Fibroblast of villous mesenchyme (primary cell): ENCODE measurements around the gene DCTN2. TPM values are rescaled to one million over a fixed set of nuclear protein-coding genes. Genes with fewer than 3 reads are reported as not detected.

Experiments used
- DNase-seq: peaks from one replicate; pipeline ENCODE4 v3.0.0-alpha.2; 2010; ENCODE audit warnings: low read depth
- H3K4me3 ChIP-seq: 2 replicates; pipeline ENCODE4 v1.5.1; 2011; ENCODE audit warnings: low read depth, mild to moderate bottlenecking, low read length
- CTCF ChIP-seq: IDR thresholded peaks from 2 replicates; pipeline ENCODE4 v1.5.1; 2012; ENCODE audit warnings: low read depth, mild to moderate bottlenecking, low read length; ENCODE audit not compliant: insufficient read depth
- small RNA-seq: library from RNA; depleted of rRNA; stranded (forward); fragments of <200 nt; gene quantifications from one replicate; pipeline ENCODE3, GENCODE V24; 2012
- total RNA-seq: library from RNA; depleted of rRNA; stranded (reverse); fragments of >200 nt; gene quantifications from 2 replicates; pipeline ENCODE4 v1.2.3, GENCODE V29; 2012

Gene DCTN2
- total RNA-seq, 1 donor, result 111 TPM

- TF ChIP-seq CTCF, result no peak
- DNase-seq, result no peak
- H3K4me3 ChIP-seq, result no peak overlapping the region
Measured at GRCh38 chr12:57481671-57482070, 65.3 kb downstream of the DCTN2 start.

Small RNA genes lying within 50 kb of the gene (small RNA-seq; reads per million reads assigned to genes)
- gene MIR616, result not detected

Other genes with a start within 250 kb of the DCTN2 start
- gene R3HDM2, start 116.1 kb downstream of the DCTN2 start, total RNA-seq, result 16.8 and 19.0 TPM in 2 replicates
- gene INHBC, start 112.4 kb downstream of the DCTN2 start, total RNA-seq, result under 0.01 TPM in 1 of 2 replicates, not detected in the other
- 1.7 and 4.5 TPM in 2 replicates for gene INHBE, start 91.9 kb downstream of the DCTN2 start, total RNA-seq
- gene GLI1, start 87.4 kb downstream of the DCTN2 start, total RNA-seq, result 0.86 and 1.9 TPM in 2 replicates
- under 0.01 TPM in 2 replicates for gene ARHGAP9, start 67.3 kb downstream of the DCTN2 start, total RNA-seq
- 158 and 244 TPM in 2 replicates for gene MARS1, start 59.1 kb downstream of the DCTN2 start, total RNA-seq
- gene DDIT3, start 26.7 kb downstream of the DCTN2 start, total RNA-seq, result 18.1 and 56.7 TPM in 2 replicates
- 4.8 and 6.9 TPM in 2 replicates for gene MBD6, start 24.4 kb downstream of the DCTN2 start, total RNA-seq
- gene KIF5A, start 2.9 kb upstream of the DCTN2 start, total RNA-seq, result 0.86 and 1.3 TPM in 2 replicates
- gene PIP4K2C, start 44.0 kb upstream of the DCTN2 start, total RNA-seq, result 21.3 and 33.2 TPM in 2 replicates
- 19.0 and 22.9 TPM in 2 replicates for gene DTX3, start 57.6 kb upstream of the DCTN2 start, total RNA-seq
- gene ARHGEF25, start 64.2 kb upstream of the DCTN2 start, total RNA-seq, result 28.0 and 48.4 TPM in 2 replicates
- gene B4GALNT1, start 86.0 kb upstream of the DCTN2 start, total RNA-seq, result 3.0 and 5.2 TPM in 2 replicates
- 95.3 and 98.0 TPM in 2 replicates for gene OS9, start 146.9 kb upstream of the DCTN2 start, total RNA-seq
- gene AGAP2, start 191.6 kb upstream of the DCTN2 start, total RNA-seq, result 0.32 and 0.43 TPM in 2 replicates
- 39.9 and 62.2 TPM in 2 replicates for gene TSPAN31, start 197.8 kb upstream of the DCTN2 start, total RNA-seq
- gene CDK4, start 205.1 kb upstream of the DCTN2 start, total RNA-seq, result 226 and 299 TPM in 2 replicates
- gene MARCHF9, start 207.9 kb upstream of the DCTN2 start, total RNA-seq, result 2.6 and 3.5 TPM in 2 replicates
- 0.97 and 3.0 TPM in 2 replicates for gene CYP27B1, start 219.9 kb upstream of the DCTN2 start, total RNA-seq
- gene METTL1, start 224.9 kb upstream of the DCTN2 start, total RNA-seq, result 5.2 and 7.4 TPM in 2 replicates
- gene EEF1AKMT3, start 225.4 kb upstream of the DCTN2 start, total RNA-seq, result 6.9 and 8.1 TPM in 2 replicates
- 19.0 and 25.5 TPM in 2 replicates for gene TSFM, start 235.6 kb upstream of the DCTN2 start, total RNA-seq